UCSD-AML1 (cell line): ENCODE results near the gene PHF21A.

ENCODE experiments used
- DNase-seq: peaks from one replicate; lab custom pipeline; 2025; ENCODE audit not compliant: unreplicated experiment; lab: John Stamatoyannopoulos, UW

PHF21A gene

DNA sequence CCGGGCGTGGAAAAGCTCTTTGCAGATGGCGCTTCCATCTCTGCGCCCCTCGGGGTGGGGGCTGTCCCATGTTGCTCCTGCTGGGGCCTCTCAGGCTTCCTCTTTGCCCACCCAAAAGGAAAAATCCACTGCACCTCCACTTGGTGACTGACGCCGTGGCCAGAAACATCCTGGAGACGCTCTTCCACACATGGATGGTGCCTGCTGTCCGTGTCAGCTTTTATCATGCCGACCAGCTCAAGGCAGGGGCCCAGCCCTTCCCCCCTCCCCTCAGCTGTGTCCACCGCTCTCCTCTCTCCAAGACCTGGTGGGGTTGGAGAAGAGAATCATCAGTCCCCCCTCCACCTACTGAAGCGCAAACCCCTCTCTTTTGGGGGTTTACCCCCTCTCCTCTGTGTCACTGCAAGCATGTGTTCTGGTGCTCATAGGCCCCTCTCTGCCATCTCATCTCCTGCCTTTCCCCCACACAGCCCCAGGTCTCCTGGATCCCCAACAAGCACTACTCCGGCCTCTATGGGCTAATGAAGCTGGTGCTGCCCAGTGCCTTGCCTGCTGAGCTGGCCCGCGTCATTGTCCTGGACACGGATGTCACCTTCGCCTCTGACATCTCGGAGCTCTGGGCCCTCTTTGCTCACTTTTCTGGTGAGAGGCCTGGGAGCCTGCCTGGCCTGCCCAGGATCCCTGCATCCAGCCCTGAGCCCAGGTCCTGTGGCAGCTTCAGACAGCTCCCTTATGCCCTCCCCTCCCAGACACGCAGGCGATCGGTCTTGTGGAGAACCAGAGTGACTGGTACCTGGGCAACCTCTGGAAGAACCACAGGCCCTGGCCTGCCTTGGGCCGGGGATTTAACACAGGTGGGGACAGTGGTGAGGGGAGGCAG is 197.0 kb downstream of the PHF21A start:
- no peak for DNase-seq

DNA sequence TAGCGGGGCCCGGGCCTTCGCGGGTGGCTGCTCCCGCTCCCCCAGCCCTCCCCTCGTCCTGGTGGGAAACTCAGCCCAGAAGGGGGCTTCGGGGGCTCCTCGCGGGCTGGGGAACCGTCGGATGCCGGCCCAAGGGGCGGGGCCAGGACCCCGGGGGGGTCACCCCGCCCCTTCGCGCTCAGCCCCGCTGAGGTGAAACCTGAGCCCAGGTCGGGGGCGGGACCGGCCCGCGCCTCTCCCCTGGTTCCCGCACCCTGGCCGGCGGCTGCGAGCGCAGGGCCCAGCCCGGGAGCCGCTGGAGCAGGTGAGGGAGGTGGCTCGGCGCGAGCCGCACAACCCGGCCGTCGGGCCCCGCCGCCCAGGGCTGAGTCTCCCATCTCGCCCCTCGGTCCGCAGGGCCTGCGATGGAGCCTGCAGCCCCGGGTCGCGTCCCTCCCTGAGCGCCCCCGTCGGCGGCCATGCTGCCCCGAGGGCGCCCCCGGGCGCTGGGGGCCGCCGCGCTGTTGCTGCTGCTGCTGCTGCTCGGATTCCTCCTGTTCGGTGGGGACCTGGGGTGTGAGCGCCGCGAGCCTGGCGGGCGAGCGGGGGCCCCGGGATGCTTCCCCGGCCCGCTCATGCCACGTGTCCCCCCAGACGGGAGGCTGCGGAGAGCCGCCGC is 198.7 kb downstream of the PHF21A start, which contains the start of gene LARGE2:
Gene LARGE2 (plus strand): TSS at position 232 of the 658 bp plus-strand sequence. CDS start 227 bp downstream, at position 459.
- no peak for DNase-seq

DNA sequence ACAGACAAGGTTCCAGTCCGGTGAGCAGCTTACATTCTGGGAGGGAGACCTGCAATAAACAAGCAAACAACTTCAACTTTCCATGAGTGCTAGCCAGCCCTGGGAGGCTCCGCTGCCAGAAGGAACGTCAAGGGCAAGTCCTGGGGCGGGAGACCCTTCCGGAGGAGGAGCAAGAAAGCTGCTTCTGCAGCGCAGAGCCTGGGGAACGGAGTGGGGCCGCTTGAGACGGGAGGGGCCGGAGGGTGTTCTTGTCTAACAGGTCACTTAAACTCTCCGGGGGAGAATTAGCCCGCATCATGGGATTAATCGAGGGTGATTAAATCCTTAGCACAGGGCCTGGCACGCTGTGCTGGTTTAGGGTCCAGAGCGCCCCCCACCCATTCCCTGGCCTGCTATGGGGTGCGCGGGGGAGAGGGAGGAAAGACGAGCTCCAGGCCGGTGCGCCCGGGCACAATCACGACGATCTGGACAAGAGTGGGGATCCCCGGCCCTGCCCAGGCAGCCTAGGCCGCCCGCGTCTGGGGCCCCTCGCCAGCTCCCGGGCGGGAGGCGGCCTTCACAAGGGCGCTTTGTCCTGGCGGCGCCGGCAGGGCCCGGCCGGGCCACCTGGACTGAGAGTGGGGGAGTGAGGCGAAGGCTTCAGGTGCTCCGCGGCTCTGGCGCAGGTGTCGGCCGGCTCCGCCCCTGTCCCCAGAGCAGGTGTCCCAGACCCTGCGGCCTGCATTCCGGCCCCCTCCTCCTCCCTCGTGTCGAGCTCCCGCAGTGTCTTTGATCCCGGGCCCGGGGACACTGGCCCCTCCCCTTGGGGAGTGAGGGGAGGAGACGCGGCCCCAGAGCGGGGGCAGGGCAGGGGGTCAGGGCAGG is 199.5 kb downstream of the PHF21A start:
- no peak for DNase-seq

DNA sequence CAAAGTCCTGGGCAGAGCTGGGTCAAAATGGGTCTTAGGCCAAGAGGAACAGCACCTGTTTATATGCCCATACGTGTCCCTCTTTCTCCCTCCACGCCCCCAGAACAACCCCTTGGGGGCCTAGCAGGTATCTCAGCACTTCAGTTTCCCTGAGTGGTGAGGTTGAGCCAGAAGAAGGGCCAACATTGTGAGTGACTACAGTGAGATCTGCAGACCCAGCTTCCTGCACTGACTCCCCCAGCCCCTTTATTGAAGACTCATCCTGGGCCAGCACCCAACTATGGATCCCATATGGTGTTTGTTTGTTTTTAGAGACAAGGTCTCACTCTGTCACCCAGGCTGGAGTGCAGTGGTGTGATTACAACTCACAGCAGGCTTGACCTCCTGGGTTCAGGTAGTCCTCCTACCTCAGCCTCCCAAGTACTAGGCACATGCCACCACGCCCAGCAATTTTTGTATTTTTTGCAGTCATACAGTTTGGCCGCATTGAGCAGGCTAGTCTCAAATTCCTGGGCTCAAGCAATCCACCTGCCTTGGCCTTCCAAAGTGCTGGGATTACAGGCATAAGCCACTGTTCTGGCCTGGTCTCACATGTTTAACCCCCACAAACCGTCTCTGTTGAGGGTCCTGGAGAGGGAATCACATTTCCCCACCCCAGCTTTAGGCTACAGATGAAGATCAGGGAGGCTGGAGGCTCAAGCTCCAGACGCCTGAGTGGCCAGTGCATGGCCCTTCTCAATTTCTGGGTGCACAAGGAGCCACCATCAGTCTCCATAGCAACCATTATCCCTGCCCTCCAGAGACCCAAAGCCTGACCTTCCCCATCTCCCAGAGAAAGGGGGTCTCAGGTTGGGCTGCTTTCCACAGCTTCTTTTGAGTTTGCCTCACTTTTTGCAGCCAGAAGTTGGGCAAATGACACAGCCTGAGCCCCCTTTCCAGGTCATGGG is 200.4 kb downstream of the PHF21A start:
- DNase-seq: no peak

DNA sequence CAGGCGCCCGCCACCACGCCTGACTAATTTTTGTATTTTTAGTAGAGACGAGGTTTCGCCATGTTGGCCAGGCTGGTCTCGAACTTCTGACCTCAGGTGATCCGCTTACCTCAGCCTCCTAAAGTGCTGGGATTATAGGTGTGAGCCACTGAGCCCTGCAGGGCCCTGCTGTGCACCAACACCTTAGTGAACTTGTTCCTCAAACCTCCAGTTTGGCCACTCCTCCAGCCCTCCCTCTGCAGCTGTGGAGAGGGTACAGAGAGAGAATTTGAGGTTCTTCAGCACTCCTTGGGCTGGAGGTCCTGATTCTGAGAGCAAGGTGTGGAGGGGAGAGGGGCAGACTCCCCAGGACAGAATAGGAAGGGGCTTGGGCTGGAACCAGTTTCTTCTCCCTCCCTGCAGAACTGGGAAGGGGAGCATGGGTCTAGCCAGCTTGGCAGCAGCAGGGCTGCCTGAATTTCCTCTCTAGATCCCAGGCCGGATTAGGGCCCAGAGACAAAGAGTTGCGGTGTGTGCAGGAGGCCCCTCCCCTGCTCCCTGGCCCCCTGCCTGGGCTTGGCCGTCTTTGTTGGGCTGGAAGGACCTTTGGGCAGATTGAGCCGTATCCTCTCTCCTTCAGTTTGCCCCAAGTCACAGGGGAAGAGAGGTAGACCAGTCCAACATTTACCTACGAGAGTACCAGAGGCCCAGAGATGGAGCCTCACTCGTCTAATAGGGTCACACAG is 201.3 kb downstream of the PHF21A start:
- peak; percentile 26 for DNase-seq

DNA sequence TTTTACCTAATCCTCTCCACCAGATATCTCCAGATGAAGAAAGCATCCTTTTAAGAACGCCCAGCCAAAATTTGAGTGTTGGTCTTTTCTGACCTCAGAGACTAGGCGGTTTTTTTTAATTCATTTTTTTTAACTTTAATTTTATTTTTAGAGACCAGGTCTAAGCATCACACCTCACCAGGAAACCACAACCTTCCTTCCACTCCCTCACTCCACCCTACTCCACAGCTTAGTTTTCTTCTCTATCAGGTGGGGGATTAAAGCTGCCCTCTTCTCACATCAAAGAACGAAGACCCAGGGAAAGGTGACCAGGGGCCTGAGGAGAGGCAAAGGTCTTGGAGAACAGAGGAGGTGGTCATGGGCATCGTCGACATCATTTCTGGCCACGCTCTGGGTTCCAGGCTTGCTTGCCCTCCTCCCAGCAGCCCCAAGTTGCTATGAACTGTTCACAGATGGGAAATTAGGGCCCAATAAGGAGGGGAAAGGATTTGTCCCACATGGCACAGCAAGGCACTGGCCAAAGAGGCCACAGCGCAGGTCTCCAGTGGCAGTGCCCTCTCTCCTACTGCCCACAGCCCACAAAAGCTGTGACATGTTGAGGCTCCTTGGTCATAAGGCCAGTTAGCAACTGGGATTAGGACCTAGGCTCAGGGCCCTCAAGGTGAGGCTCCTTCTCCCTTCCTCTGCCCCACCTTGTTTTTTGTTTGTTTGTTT is 202.1 kb downstream of the PHF21A start:
- DNase-seq: no peak

DNA sequence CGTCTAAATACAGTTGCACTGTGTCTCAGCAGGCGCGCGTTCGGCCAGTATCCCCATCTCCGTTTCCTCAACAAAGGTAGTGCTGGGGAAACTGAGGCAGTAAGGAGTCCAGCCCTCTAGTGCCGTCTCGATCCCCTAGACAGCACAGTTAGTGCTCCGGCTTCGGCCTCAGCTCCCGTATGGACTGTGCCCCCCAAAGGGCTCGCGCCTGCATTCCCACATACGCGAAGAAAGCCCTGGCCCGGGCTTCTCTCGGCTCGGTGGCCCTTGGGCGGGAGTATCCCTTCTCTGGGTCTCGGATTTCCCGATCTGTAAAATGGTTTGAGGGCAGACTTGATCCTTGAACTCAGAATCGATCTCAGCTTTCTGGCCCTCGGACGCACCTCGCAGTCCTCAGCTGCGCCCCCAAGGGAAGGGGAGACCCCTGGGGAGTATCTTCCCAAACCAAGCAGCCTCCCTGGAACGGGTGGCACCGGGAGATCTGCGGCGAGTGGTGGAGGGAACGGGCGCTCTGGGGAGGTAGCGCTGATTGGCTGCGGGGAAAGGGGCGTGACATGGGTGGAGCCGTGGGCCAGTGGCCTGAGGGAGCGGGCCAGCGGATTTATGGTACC is 202.8 kb downstream of the PHF21A start:
- DNase-seq: peak; percentile 81

DNA sequence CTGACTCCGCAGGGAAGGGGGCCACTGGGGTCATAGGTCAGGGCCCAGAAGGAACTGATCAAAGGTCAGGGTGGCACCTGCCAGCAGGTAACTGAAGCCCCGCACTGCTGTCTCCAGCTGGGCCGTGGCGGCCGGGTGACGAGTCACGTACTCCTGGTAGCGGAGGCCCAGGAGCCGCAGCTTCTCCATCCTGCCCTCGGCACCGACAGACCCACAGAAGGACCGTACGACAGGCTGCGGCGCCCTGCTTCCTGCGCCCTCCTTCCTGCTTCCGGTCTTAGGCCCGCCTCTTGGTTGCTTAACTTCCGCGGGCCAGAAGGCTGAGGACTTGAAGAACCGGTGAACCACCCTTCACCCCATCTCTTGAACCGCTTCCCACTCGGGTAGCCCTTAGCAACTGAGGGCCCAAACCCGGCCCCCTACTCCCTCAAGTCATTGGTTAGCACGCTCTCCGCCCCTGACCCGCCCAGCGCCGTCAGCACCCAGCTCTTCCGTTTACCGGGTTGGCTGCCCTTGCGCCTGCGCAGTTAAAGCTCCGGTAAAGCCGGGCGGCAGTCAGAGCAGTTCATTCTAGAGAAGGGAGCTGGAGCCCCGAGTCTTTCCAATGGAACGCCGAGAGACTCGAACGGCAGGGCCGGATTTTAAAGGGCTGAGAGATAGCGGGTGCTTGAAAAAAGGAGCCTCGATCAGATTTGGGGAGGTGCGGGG is 203.5 kb downstream of the PHF21A start, which contains the start of gene PEX16:
Gene PEX16 (minus strand): TSS at position 255 of the 708 bp plus-strand sequence. CDS start 66 bp downstream, at position 189.
- peak; percentile 98 for DNase-seq

DNA sequence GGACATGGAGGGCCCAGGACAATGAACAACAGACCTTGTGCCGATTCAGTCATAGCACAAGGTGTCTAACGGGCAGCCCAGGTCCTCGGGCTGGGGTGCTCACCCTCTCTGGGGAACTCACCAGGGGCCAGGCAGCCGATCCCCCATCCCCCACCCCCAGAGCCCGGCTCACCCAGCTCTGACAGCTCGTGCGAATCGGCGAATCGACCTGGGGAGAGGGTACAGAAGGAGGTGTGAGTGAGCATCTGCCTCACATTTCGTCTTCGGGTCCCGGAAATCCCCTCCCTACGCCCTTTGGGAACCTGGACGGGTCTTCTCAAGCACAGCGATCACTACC is 204.0 kb downstream of the PHF21A start:
- no peak for DNase-seq

DNA sequence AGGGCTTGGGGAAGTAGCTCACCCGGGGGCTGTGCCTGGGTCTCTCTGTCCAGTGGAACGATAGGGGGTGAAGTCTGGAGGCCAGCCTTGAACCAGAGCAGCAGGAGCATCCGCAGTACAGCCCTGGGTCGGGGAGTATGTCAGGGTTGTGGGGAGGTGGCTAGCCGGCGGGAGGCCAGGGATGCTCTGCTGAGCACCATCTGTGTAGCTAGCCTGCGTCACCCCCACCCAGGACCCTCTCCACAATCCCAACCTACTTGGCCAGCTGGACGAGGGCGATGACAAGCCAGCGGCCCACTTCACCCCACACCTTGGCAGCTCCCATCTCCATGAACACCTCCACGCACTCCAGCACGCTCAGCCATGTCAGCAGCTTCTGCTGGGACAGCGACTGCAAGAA is 205.8 kb downstream of the PHF21A start:
- no peak for DNase-seq

DNA sequence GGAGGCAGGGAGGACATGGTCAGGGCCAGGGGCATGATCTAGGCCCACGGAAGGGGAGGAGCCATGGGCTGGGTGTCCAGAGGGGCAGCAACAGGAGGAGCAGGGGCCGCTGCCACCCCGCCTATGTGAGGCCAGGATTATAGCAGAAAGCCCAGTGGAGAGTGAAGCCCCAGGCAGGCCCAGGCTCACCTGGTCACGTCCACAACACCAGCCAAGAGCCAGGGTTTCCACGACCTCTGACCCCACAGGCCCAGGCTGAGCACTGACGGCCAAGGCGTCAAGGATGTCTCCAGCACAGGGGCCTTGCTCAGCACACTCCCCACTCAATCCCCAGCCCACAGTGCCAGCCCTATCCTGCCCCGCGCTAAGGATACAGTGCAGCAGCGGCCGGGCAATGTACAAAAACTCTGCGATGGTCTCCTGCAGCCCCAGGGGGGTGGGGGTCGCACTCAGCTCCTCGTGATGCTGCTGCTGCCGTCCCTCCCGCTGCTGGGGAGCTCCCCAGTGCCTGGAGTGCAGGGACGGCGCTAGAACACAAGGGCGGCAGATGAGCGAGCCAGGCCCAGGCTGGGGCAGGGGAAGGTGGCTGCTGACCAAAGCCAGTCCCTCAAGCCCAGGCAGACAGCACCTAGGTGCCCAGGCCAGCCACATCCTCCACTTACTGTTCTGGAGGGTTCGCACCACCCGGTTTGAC is 207.2 kb downstream of the PHF21A start:
- DNase-seq: no peak

DNA sequence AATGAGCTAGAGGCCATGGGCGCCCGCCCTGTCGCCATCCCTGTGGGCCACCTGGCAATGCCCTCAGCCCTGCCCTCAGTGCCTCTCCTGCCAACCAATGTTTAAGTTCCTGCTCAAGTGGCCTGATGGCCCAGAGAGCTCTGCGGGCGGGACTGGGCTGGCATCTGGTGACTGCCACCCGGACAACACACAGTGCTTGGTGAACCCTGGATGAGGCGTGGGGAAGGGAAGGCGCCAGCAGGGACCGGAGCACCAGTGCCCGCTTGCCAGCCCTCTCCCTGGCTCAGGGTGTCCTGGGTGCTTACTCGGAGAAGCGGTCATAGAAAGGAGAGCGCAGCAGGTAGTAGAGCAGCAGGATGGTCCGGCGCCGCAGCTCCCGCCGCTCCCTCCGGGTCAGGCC is 207.7 kb downstream of the PHF21A start:
- DNase-seq: no peak

DNA sequence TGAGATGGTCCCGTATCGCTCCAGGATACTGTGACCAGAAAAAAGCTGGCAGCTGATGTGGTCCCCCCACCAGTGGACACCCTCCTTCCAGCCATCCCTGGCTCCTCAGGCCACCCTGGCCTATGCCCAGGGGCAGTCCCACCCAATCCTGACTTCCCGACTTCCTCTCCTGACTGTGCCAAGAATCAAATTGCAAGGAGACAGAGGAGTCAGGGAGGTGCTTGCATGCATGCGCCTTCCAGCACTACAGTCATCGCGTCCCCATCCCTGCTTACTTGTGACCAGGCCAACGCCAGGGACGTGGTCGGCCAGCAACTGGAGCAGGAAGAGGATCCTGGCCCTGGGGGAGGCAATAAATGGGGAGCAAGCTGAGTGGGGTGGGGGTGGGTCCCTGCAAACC is 210.6 kb downstream of the PHF21A start:
- no peak for DNase-seq

DNA sequence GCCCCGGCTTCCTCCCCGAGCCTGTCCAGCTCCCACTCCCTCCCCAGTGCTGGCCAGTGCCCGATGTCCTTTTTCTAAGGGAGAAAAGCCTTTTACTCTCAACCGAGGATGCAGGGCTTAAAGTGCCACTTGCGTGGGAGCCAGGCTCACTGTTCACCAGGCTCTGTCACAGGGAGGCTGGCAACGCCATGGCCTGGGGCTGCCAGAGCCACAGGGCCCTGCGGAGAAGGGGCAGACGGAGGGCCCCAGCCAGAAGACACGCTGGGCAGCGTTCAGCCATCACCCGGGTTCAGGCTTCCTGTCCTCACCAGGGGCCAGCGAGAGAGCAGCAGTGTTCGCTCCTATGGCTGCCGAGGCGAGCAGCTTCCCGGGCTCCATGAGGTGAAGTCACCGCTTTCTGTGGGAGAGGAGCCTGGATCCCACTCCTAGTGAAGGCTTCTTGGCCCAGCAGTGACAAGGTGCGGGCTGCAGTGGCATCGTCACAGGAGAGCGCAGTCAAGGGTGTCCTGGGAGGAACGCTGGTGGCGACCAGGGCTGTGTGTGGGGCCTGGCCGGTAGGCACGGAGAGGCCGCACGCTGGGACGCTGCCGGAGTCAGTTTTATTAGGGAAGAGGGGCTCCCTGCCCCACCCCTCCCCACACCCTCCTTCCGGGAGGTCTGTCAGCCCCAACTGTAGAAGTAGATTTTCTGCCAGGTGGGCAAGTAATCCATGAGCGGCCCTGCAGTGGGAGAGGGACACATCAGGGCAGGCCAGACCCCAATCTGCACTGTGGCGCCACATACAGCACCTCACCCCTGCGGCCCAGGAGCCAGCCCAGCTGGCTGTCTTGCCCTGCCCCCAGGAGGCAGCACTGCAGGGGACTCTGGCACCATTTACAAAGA is 211.4 kb downstream of the PHF21A start:
- DNase-seq: no peak

DNA sequence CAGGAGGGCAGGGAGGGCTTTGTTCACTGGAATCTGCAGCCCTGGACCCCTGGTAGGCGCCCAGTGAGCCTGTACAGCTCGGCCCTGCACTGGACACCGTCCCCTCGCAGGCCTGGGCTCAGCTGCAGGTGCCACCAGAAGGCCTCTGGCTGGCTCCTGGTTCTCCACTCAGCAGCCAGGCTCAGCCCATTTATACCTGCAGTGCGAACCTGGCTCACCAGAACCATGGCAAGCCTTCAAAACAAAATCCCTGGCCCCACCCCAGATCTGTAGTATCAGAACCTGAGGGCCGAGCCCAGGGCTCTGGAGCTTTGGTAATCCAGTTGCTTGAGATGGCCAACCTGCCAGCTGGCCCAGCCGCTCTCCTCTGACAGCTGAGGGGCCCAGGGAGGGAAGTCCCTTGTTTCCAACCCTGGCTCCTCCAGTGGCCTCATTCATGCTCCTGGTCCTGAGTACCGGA is 213.3 kb downstream of the PHF21A start:
- no peak for DNase-seq

DNA sequence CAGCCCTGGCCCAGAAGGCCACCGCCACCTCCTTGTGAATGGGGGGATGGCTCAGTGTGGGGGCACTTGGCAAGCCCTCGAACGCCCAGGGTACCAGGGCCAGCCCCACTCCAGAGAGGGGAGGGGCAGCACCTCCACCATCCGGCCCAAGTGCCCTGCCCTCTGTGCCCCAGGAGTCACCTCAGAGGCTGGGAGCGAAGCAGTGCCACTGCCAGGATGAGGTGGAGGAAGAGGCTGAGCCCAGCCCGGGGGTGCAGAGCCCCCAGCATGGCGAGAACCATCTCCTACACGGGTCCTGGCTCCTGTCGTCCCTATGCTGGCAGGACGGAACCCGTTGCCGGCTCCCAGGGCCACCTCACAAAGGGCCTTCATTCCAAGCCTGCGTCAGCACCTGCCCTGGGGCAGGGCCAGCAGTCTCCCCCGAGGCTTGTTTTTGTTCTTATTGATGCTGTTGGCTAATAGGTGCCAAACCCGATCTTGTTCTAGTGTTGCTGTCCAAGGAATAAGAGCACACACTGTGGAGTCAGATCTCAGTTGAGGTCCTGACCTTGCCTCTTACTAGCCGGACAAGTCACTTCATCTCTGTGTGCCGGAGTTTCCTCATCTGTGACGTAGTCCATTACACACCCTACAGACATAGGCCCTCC is 214.2 kb downstream of the PHF21A start, which contains the start of gene FREY1:
Gene FREY1 (minus strand): TSS at position 307 of the 647 bp plus-strand sequence. CDS start 26 bp downstream, at position 281.
- no peak for DNase-seq
